ENCODE measurements around the gene KRTAP10-8.

- TF ChIP-seq, protein P1, sequence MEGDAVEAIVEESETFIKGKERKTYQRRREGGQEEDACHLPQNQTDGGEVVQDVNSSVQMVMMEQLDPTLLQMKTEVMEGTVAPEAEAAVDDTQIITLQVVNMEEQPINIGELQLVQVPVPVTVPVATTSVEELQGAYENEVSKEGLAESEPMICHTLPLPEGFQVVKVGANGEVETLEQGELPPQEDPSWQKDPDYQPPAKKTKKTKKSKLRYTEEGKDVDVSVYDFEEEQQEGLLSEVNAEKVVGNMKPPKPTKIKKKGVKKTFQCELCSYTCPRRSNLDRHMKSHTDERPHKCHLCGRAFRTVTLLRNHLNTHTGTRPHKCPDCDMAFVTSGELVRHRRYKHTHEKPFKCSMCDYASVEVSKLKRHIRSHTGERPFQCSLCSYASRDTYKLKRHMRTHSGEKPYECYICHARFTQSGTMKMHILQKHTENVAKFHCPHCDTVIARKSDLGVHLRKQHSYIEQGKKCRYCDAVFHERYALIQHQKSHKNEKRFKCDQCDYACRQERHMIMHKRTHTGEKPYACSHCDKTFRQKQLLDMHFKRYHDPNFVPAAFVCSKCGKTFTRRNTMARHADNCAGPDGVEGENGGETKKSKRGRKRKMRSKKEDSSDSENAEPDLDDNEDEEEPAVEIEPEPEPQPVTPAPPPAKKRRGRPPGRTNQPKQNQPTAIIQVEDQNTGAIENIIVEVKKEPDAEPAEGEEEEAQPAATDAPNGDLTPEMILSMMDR (IDR thresholded peaks at IDR 0.05): no peak
- TF ChIP-seq ZFX (IDR thresholded peaks at IDR 0.05; ENCODE audit: borderline replicate concordance): no peak
Measured at GRCh38 chr21:44566403-44566802, 45.5 kb upstream of the KRTAP10-8 start.

All from 22Rv1 (cell line).